SJCRH30 (cell line): Measurements from ENCODE around the gene GYG2. TPM values are rescaled to one million over a fixed set of nuclear protein-coding genes. Genes with fewer than 3 reads are reported as not detected.
A peak's percentile ranks its signal among the peaks of the same experiment; 100 is the strongest.

Source experiments
- DNase-seq, 2 experiments: peaks; one replicate each; pipeline ENCODE4 v3.0.0-alpha.2; 2015 to 2020
- H3K27ac ChIP-seq: fragments of 250-450 bp; sonication (Bioruptor Pico); 2 replicates; pipeline ENCODE4 v1.5.1; 2020; ENCODE audit warnings: mild to moderate bottlenecking, moderate library complexity
- H3K27me3 ChIP-seq: fragments of 250-450 bp; sonication (Bioruptor Pico); 2 replicates; pipeline ENCODE4 v1.5.1; 2020; ENCODE audit warnings: mild to moderate bottlenecking, moderate library complexity
- H3K36me3 ChIP-seq: fragments of 250-450 bp; sonication (Bioruptor Pico); 2 replicates; pipeline ENCODE4 v1.5.1; 2020; ENCODE audit warnings: mild to moderate bottlenecking, moderate library complexity
- H3K4me1 ChIP-seq: fragments of 250-450 bp; sonication (Bioruptor Pico); 2 replicates; pipeline ENCODE4 v1.5.1; 2020; ENCODE audit warnings: mild to moderate bottlenecking, moderate library complexity
- H3K4me3 ChIP-seq: fragments of 250-450 bp; sonication (Bioruptor Pico); 2 replicates; pipeline ENCODE4 v1.5.1; 2020; ENCODE audit warnings: mild to moderate bottlenecking, moderate library complexity
- H3K9me3 ChIP-seq: fragments of 250-450 bp; sonication (Bioruptor Pico); replicated peaks from 2 replicates; pipeline ENCODE4 v1.5.1; 2020; ENCODE audit warnings: mild to moderate bottlenecking, moderate library complexity
- total RNA-seq: library from RNA; depleted of rRNA; stranded (reverse); fragments of >200 nt; shearing (Covaris generic); gene quantifications from 2 replicates; pipeline ENCODE4 v1.2.3, GENCODE V29; 2014

GYG2 gene
- total RNA-seq, 1 experiment from 2014 or later: 14.4 TPM

DNA sequence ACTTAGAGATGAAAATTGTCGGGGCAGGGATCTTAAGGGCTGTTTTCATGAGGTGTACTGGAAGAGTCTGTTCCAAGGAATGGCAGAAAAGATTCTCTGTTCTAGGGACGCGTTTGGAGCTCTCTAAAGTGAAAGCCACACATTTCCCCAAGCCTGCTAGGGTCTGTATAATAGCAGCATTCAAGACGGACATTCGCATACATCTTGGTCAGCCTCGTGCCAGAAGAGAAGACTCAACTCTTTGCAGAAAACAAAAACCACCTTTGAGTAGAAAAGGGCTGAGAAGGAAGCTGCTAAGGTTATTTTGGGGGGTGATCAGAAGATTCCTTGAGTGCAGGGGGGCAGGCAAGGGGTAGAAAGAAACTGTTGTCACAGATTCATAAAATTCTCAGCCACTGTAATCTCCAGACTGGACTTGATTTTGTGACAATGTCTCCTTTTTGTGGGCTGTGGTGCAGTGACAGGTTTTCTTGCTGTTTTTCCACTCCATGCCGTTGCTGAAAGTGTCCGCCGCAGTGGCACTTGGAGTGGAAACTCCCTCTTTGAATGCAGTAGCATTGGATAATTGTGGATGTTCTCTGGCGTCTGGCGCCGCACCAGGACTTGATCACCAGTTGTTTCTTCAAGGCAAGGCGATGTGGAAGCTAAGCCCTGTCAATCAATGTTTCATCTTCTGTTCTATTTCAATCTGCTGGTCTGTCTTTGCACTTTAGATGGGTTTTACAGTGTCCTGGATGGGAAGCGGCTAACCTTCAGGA, 2.9 kb downstream of the GYG2 start:
- Histone ChIP-seq H3K27ac (no peak overlapping the region), H3K9me3 (no peaks in the 10 kb centered on the region), H3K4me1 (no peaks in the 10 kb centered on the region), H3K4me3 (no peak overlapping the region), H3K27me3 (no peaks in the 10 kb centered on the region), H3K36me3 (no peaks in the 10 kb centered on the region)
- no peak for DNase-seq

GRCh38 chrX:2837961-2838360, 9.2 kb downstream of the GYG2 start:
- H3K9me3 ChIP-seq: no peaks in the 10 kb centered on the region
- no peak overlapping the region for H3K27ac ChIP-seq
- DNase-seq: no peak
- H3K36me3 ChIP-seq: no peaks in the 10 kb centered on the region
- no peaks in the 10 kb centered on the region for H3K27me3 ChIP-seq
- peaks cover 5% of the 10 kb centered on the region; the same call in 1 of the 2 replicates for H3K4me1 ChIP-seq
- H3K4me3 ChIP-seq: no peak overlapping the region

DNA sequence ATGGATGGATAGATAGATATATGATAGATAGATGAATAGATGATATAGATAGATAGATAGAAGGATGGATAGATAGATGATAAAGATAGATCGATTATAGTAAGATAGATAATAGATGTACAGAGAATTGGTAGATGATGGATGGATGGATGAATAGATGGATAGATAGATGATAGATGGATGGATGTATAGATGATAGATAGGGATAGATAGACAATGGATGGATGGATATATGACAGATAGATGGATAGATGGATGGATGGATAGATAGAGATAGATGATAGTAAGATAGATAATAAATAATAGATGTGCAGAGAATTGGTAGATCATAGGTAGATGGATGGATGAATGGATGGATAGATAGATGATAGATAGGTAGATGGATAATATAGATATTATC, 12.2 kb downstream of the GYG2 start:
- H3K9me3 ChIP-seq: no peaks in the 10 kb centered on the region
- no peaks in the 10 kb centered on the region; the same call in 1 of the 2 replicates for H3K36me3 ChIP-seq
- no peak for DNase-seq
- no peaks in the 10 kb centered on the region for H3K27me3 ChIP-seq
- H3K4me3 ChIP-seq: no peak overlapping the region
- H3K4me1 ChIP-seq: peaks cover 5% of the 10 kb centered on the region; the same call in 1 of the 2 replicates
- no peak overlapping the region for H3K27ac ChIP-seq

GRCh38 chrX:2841537-2841936, 12.8 kb downstream of the GYG2 start:
- Histone ChIP-seq H3K27me3 (no peaks in the 10 kb centered on the region), H3K27ac (peak overlapping the region; percentile 21; the same call in 1 of the 2 replicates), H3K4me3 (no peak overlapping the region), H3K4me1 (peaks cover 5% of the 10 kb centered on the region; the same call in 1 of the 2 replicates), H3K9me3 (no peaks in the 10 kb centered on the region), H3K36me3 (no peaks in the 10 kb centered on the region; the same call in 1 of the 2 replicates)
- peak; percentile 38 to 47 for DNase-seq

- Histone ChIP-seq H3K9me3 (no peaks in the 10 kb centered on the region), H3K27ac (no peak overlapping the region), H3K4me1 (peaks cover 8% of the 10 kb centered on the region; the same call in 1 of the 2 replicates), H3K27me3 (no peaks in the 10 kb centered on the region), H3K4me3 (no peak overlapping the region), H3K36me3 (no peaks in the 10 kb centered on the region; the same call in 1 of the 2 replicates)
- DNase-seq: no peak
These were observed 18.3 kb downstream of the GYG2 start for GRCh38 chrX:2846992-2847391.

GRCh38 chrX:2848871-2849301, 20.2 kb downstream of the GYG2 start:
- no peak overlapping the region; the same call in 1 of the 2 replicates for H3K4me3 ChIP-seq
- no peaks in the 10 kb centered on the region for H3K9me3 ChIP-seq
- H3K4me1 ChIP-seq: peaks cover 8% of the 10 kb centered on the region; the same call in 1 of the 2 replicates
- no peaks in the 10 kb centered on the region for H3K27me3 ChIP-seq
- DNase-seq: peak; percentile 46 to 63
- no peaks in the 10 kb centered on the region; the same call in 1 of the 2 replicates for H3K36me3 ChIP-seq
- peak overlapping the region; percentile 79 for H3K27ac ChIP-seq

DNA sequence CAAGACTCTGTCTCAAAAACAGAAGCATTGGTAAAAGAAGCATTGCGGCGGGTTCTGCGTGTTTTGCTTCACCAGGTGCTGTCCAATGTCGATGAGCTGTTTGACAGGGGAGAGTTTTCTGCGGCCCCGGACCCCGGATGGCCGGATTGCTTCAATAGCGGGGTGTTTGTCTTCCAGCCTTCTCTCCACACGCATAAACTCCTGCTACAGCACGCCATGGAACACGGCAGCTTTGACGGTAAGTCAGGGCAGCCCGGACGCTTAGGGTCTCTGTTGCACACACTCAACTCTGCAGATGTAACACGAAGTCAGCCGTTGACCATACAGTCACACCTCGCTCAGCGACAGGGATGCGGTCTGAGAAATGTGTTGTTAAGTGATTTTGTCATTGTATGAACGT, 26.2 kb downstream of the GYG2 start:
- H3K36me3 ChIP-seq: peaks cover 2% of the 10 kb centered on the region; the same call in 1 of the 2 replicates
- H3K27ac ChIP-seq: no peak overlapping the region
- no peaks in the 10 kb centered on the region for H3K9me3 ChIP-seq
- DNase-seq: no peak
- H3K4me1 ChIP-seq: no peaks in the 10 kb centered on the region
- H3K4me3 ChIP-seq: no peak overlapping the region
- no peaks in the 10 kb centered on the region for H3K27me3 ChIP-seq

DNA sequence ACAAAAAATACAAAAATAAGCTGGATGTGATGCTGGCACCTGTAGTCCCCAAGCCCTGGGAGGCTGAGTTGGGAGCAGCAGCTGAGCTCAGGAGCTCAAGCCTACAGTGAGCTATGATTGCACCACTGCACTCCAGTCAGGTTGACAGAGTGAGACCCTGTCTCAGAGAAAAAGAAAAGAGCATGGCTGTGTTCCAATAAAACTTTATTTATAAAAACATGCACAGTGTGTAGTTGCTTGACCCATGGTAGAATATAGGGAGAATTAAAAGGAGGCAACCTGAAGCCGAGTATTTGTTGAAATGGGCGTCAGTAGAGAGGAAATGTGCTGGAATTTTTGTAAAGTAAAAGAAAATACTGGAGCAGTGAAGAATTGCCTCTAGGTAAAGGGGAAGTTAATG, 27.0 kb downstream of the GYG2 start:
- H3K27me3 ChIP-seq: no peaks in the 10 kb centered on the region
- no peaks in the 10 kb centered on the region for H3K4me1 ChIP-seq
- H3K9me3 ChIP-seq: no peaks in the 10 kb centered on the region
- H3K27ac ChIP-seq: no peak overlapping the region
- peaks cover 2% of the 10 kb centered on the region; the same call in 1 of the 2 replicates for H3K36me3 ChIP-seq
- no peak overlapping the region for H3K4me3 ChIP-seq
- no peak for DNase-seq

DNA sequence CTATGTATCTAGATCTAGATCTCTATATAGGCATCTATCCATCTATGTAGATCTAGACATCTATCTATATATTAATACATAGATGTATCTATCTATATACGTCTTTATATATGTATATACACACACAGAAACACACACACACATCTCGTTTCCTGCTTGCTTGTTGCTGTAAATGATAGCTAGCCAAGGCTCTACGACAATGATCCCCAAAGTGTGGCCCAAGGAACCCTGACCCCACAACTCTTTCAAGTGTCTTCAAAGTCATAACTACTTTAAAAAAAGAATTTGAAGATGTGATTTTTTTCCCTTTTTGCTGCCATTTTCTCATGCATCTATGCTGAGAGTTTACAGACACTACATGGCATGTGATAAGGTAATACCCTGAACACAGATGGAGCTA, 28.8 kb downstream of the GYG2 start:
- Histone ChIP-seq H3K27me3 (no peaks in the 10 kb centered on the region), H3K4me1 (no peaks in the 10 kb centered on the region), H3K27ac (no peak overlapping the region), H3K36me3 (peaks cover 2% of the 10 kb centered on the region; the same call in 1 of the 2 replicates), H3K9me3 (no peaks in the 10 kb centered on the region), H3K4me3 (no peak overlapping the region)
- DNase-seq: no peak

DNA sequence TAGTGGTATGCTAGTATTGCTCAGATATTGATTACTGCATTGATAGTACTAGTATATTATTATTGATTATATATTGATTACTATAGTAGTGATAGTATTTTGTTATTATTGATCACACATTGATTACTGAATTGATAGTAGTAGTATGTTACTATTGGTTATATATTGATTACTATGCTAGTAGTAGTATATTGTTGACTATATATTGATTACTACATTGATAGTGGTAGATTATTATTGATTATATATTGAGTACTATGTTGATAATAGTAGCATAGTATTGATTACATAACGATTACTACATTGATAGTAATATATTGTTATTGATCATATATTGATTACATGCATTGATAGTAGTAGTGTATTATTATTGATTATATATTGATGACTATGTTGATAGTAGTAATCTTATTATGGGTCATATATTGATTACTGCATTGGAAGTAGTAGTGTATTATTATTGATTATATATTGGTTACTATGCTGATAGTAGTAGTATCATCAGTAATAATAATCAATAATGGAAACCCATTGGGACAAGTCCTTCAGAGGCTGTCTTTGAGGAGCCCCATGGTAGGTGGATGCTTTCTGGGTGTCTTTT, 30.6 kb downstream of the GYG2 start:
- Histone ChIP-seq H3K27me3 (no peaks in the 10 kb centered on the region), H3K4me3 (no peak overlapping the region), H3K36me3 (peaks cover 2% of the 10 kb centered on the region; the same call in 1 of the 2 replicates), H3K4me1 (no peaks in the 10 kb centered on the region), H3K27ac (no peak overlapping the region), H3K9me3 (no peaks in the 10 kb centered on the region)
- no peak for DNase-seq

- no peaks in the 10 kb centered on the region for H3K9me3 ChIP-seq
- no peak overlapping the region for H3K4me3 ChIP-seq
- DNase-seq: no peak
- H3K4me1 ChIP-seq: no peaks in the 10 kb centered on the region
- no peak overlapping the region for H3K27ac ChIP-seq
- no peaks in the 10 kb centered on the region for H3K36me3 ChIP-seq
- H3K27me3 ChIP-seq: no peaks in the 10 kb centered on the region
These were observed 33.7 kb downstream of the GYG2 start for GRCh38 chrX:2862404-2862803.

GRCh38 chrX:2863646-2864045, 34.9 kb downstream of the GYG2 start:
- Histone ChIP-seq H3K9me3 (no peaks in the 10 kb centered on the region), H3K4me1 (no peaks in the 10 kb centered on the region), H3K27me3 (no peaks in the 10 kb centered on the region), H3K27ac (no peak overlapping the region), H3K36me3 (no peaks in the 10 kb centered on the region), H3K4me3 (no peak overlapping the region)
- DNase-seq: no peak

- no peak overlapping the region for H3K27ac ChIP-seq
- H3K4me3 ChIP-seq: no peak overlapping the region
- H3K9me3 ChIP-seq: 0 out of 2 replicates have a peak, but pooled peaks cover 4% of the 10 kb centered on the region
- no peaks in the 10 kb centered on the region for H3K27me3 ChIP-seq
- peaks cover 3% of the 10 kb centered on the region; the same call in 1 of the 2 replicates for H3K36me3 ChIP-seq
- H3K4me1 ChIP-seq: no peaks in the 10 kb centered on the region
- no peak for DNase-seq
These were observed 38.5 kb downstream of the GYG2 start for GRCh38 chrX:2867206-2867605.

GRCh38 chrX:2870650-2871049, 41.9 kb downstream of the GYG2 start:
- Histone ChIP-seq H3K27ac (no peak overlapping the region), H3K36me3 (peaks cover 3% of the 10 kb centered on the region; the same call in 1 of the 2 replicates), H3K4me1 (no peaks in the 10 kb centered on the region), H3K27me3 (no peaks in the 10 kb centered on the region), H3K4me3 (no peak overlapping the region), H3K9me3 (0 out of 2 replicates have a peak, but pooled peaks cover 4% of the 10 kb centered on the region)
- DNase-seq: no peak

DNA sequence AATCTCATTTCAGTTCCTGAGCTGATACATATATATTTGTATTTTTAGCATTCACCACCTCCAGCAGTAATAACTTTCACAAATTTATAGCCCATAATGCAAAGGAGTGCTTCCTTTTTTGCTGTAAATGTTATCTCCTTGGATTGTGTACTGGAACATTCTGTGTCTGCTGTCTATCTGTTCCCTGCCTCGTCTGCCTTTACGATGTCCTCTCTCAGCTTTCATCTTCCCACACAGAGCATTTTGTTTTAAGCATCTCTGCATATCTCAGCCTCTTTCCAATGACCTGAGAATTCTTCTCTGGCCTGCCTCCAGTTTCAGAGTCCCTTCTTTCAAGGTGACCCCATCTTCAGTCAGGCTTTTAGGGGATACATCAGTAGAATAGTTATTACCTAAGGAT, 43.1 kb downstream of the GYG2 start:
- no peaks in the 10 kb centered on the region for H3K27me3 ChIP-seq
- 0 out of 2 replicates have a peak, but pooled peaks cover 3% of the 10 kb centered on the region for H3K4me1 ChIP-seq
- peaks cover 3% of the 10 kb centered on the region; the same call in 1 of the 2 replicates for H3K36me3 ChIP-seq
- DNase-seq: no peak
- H3K27ac ChIP-seq: no peak overlapping the region
- no peak overlapping the region for H3K4me3 ChIP-seq
- 0 out of 2 replicates have a peak, but pooled peaks cover 4% of the 10 kb centered on the region for H3K9me3 ChIP-seq
